ENCODE measurements around the gene DSC2.

DNA sequence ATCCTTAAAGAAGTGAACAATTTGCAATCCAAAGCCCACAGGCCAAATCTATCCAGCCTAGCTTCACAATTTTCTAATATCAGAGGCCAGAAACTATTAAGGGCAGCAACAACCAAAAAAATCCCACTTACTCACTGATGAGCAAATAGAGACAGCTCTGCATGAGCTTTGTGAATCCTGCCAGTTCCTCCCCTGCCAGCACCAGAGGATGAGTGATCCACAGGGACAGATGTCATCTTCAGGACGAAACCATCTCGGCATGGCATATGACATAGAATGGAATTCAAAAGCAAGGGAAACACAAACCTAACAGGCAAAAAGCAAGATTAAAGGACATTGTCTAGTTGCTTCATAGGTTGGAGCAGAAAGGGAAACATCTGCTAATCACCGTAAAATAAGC lies 2.2 kb upstream of the DSC2 start:
- TF ChIP-seq EZH2 (IDR thresholded peaks at IDR 0.05; ENCODE audit: borderline replicate concordance, insufficient read depth, low read depth, low read length, poor library complexity, severe bottlenecking), result no peak
- TF ChIP-seq, protein P1, sequence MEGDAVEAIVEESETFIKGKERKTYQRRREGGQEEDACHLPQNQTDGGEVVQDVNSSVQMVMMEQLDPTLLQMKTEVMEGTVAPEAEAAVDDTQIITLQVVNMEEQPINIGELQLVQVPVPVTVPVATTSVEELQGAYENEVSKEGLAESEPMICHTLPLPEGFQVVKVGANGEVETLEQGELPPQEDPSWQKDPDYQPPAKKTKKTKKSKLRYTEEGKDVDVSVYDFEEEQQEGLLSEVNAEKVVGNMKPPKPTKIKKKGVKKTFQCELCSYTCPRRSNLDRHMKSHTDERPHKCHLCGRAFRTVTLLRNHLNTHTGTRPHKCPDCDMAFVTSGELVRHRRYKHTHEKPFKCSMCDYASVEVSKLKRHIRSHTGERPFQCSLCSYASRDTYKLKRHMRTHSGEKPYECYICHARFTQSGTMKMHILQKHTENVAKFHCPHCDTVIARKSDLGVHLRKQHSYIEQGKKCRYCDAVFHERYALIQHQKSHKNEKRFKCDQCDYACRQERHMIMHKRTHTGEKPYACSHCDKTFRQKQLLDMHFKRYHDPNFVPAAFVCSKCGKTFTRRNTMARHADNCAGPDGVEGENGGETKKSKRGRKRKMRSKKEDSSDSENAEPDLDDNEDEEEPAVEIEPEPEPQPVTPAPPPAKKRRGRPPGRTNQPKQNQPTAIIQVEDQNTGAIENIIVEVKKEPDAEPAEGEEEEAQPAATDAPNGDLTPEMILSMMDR (IDR thresholded peaks at IDR 0.05), result no peak
